Measurements from ENCODE around the gene HSD17B8.

Gene HSD17B8

GRCh38 chr6:33248643-33248931 lies 44.1 kb downstream of the HSD17B8 start:
- peak; percentile 51 for TF ChIP-seq CTCF (conservative IDR thresholded peaks at IDR 0.05)
- peak overlapping the region; percentile 98 for H3K27ac ChIP-seq

- peak overlapping the region; percentile 98 for H3K27ac ChIP-seq
- TF ChIP-seq CTCF (conservative IDR thresholded peaks at IDR 0.05): no peak
These were observed 44.7 kb downstream of the HSD17B8 start for GRCh38 chr6:33248932-33249731.

- TF ChIP-seq CTCF (conservative IDR thresholded peaks at IDR 0.05): no peak
- peak overlapping the region; percentile 98 for H3K27ac ChIP-seq
These were observed 45.5 kb downstream of the HSD17B8 start for GRCh38 chr6:33249732-33250630.

- no peak for TF ChIP-seq CTCF (conservative IDR thresholded peaks at IDR 0.05)
- peak overlapping the region; percentile 98 for H3K27ac ChIP-seq
These were observed 46.3 kb downstream of the HSD17B8 start for GRCh38 chr6:33250731-33251130.

GRCh38 chr6:33251395-33252012 lies 47.0 kb downstream of the HSD17B8 start:
- peak overlapping the region; percentile 98; the same call in 1 of the 2 replicates for H3K27ac ChIP-seq
- no peak for TF ChIP-seq CTCF (conservative IDR thresholded peaks at IDR 0.05)

GRCh38 chr6:33252759-33253158 lies 48.3 kb downstream of the HSD17B8 start:
- no peak overlapping the region for H3K27ac ChIP-seq
- no peak for TF ChIP-seq CTCF (conservative IDR thresholded peaks at IDR 0.05)

- H3K27ac ChIP-seq: no peak overlapping the region
- no peak for TF ChIP-seq CTCF (conservative IDR thresholded peaks at IDR 0.05)
These were observed 50.1 kb downstream of the HSD17B8 start for GRCh38 chr6:33254591-33254990.
